Right lobe of liver (tissue), 6 donors: ENCODE data around the gene TERT. TPM values are rescaled to one million over a fixed set of nuclear protein-coding genes. Genes with fewer than 3 reads are reported as not detected.
"Not testable (repeated sequence)": the region's sequence is repeated elsewhere in the genome, so short reads cannot be mapped to it uniquely, and the experiment has no call there.

Experiments used
- ATAC-seq, 4 donors: fragments of 200-7000 bp; cut with Tn5 transposase; one replicate each; pipeline ENCODE4 v1.9.1; 2020; ENCODE audit warnings: mild to moderate bottlenecking in 4 of 4, moderate library complexity in 4 of 4
- DNase-seq, 3 donors: peaks; one replicate each; pipeline ENCODE4 v3.0.0-alpha.2; 2020
- H3K27ac ChIP-seq, 3 donors: fragments of 200-600 bp; one replicate each; pipeline ENCODE4 v1.8.0; 2022
- H3K27me3 ChIP-seq, 2 donors: fragments of 200-600 bp; one replicate each; pipeline ENCODE4 v1.8.0; 2022
- H3K36me3 ChIP-seq, 4 donors: fragments of 200-600 bp; sonication (generic) in 1 of 4; one replicate each; pipeline versions ENCODE4 v1.5.1 to v1.8.0; 2017 to 2022; ENCODE audit warnings: control low read depth in 1 of 4
- H3K4me1 ChIP-seq, 4 donors: fragments of 200-600 bp; sonication (generic) in 1 of 4; one replicate each; pipeline versions ENCODE4 v1.5.1 to v1.8.0; 2017 to 2022; ENCODE audit warnings: control low read depth in 1 of 4
- H3K4me3 ChIP-seq, 3 donors: fragments of 200-600 bp; one replicate each; pipeline ENCODE4 v1.8.0; 2022
- H3K9me3 ChIP-seq, 4 donors: fragments of 200-600 bp; sonication (generic) in 1 of 4; one replicate each; pipeline versions ENCODE4 v1.5.1 to v1.8.0; 2017 to 2022; ENCODE audit warnings: control low read depth in 1 of 4
- CTCF ChIP-seq, 4 donors: fragments of 200-600 bp in 3 of 4; fragments of 450-650 bp in 1 of 4; IDR thresholded peaks; one replicate each; pipeline versions ENCODE4 v1.5.1 to v1.8.0; 2016 to 2022; ENCODE audit warnings: antibody characterized with exemption in 4 of 4, mild to moderate bottlenecking in 2 of 4
- POLR2A ChIP-seq: fragments of 450-650 bp; IDR thresholded peaks from one replicate; pipeline ENCODE4 v1.6.1; 2017; ENCODE audit warnings: antibody characterized with exemption, mild to moderate bottlenecking
- WGBS: methylation state at CpG from one replicate; pipeline ENCODE4 v1.1.6; 2018; ENCODE audit warnings: low coverage, low lambda C conversion rate; ENCODE audit not compliant: insufficient coverage; ENCODE audit errors: missing lambda C conversion rate; 5-methylcytosine and 5-hydroxymethylcytosine counted together
- intact Hi-C, 2 donors: fragments of 100-400 bp; cut with DNase I; formaldehyde crosslinking; loops; one replicate each; pipeline versions ENCODE4 v1.11.2 to v1.14.1; 2022
- total RNA-seq, 6 experiments: library from RNA; depleted of rRNA in 2 of 6; stranded (reverse); fragments of >200 nt in 2 of 6; fragmentation: NEBNext Ultra II Directional in 3 of 6; extraction: Animal tissue kit (Norgen Biotek cat#: 25700) in 3 of 6; gene quantifications; one replicate each; pipeline versions ENCODE4 v1.1.0 to v1.2.4, GENCODE V29; 2016 to 2023
- donor health status: DM: no; HTN: yes; CAD: no.
- donor health status: DM: no; HTN: no; CAD: no.
- donor health status: DM: no; HTN: no; CAD: no.
- donor health status: DM: no; HTN: yes; CAD: no.
- donor health status: DM: no; HTN: yes; CAD: no.

TERT gene
- total RNA-seq, 6 experiments from 2014 or later: not detected

GRCh38 chr5:1292139-1292538, 2.7 kb downstream of the TERT start:
- TF ChIP-seq POLR2A (no peak), CTCF (IDR thresholded peaks at IDR 0.05) (no peak)
- Histone ChIP-seq H3K4me3 (no peak overlapping the region), H3K27ac (no peak overlapping the region), H3K27me3 (peaks cover 0 to 5% of the 10 kb centered on the region in 2 donors), H3K36me3 (no peaks in the 10 kb centered on the region), H3K4me1 (peaks cover 0 to 6% (median 0%) of the 10 kb centered on the region in 4 donors), H3K9me3 (no peaks in the 10 kb centered on the region)
- DNase-seq (peak in 1 of 3 donors; percentile 28), ATAC-seq (peak in 2 of 4 donors; percentile 25 to 31)
- 59% methylated on average over 2 of the region's 6 CpGs for WGBS
- intact Hi-C loops: no loop called here

GRCh38 chr5:1291611-1292080, 3.2 kb downstream of the TERT start:
- TF ChIP-seq POLR2A (no peak), CTCF (IDR thresholded peaks at IDR 0.05) (no peak)
- H3K27ac ChIP-seq: no peak overlapping the region
- WGBS: 62% methylated on average over 5 of the region's 24 CpGs
- no peak overlapping the region for H3K4me3 ChIP-seq
- no peaks in the 10 kb centered on the region for H3K9me3 ChIP-seq
- H3K36me3 ChIP-seq: no peaks in the 10 kb centered on the region
- H3K4me1 ChIP-seq: peaks cover 0 to 6% (median 0%) of the 10 kb centered on the region in 4 donors
- intact Hi-C loops: no loop called here
- H3K27me3 ChIP-seq: peaks cover 0 to 5% of the 10 kb centered on the region in 2 donors
- peak in 1 of 3 donors; percentile 23 for DNase-seq
- no peak for ATAC-seq

GRCh38 chr5:1290956-1291355, 3.9 kb downstream of the TERT start:
- DNase-seq: peak in 1 of 3 donors; percentile 9
- ATAC-seq, H3K27ac ChIP-seq, H3K9me3 ChIP-seq, H3K4me3 ChIP-seq, H3K4me1 ChIP-seq, H3K36me3 ChIP-seq, intact Hi-C loops, H3K27me3 ChIP-seq: not testable (repeated sequence)
- WGBS: 78% methylated on average over 13 of the region's 24 CpGs

GRCh38 chr5:1289559-1289958, 5.3 kb downstream of the TERT start:
- H3K9me3 ChIP-seq, H3K4me3 ChIP-seq, H3K27me3 ChIP-seq, intact Hi-C loops, H3K4me1 ChIP-seq, H3K27ac ChIP-seq, ATAC-seq, H3K36me3 ChIP-seq, DNase-seq: not testable (repeated sequence)
- 80% methylated on average over 1 of the region's 32 CpGs for WGBS

- DNase-seq: peak in 1 of 3 donors; percentile 35
- intact Hi-C loops: no loop called here
- no peaks in the 10 kb centered on the region for H3K36me3 ChIP-seq
- no peak for ATAC-seq
- WGBS: 91% methylated on average over 28 of the region's 37 CpGs
- no peak for TF ChIP-seq CTCF (IDR thresholded peaks at IDR 0.05)
- no peak for TF ChIP-seq POLR2A
- H3K27me3 ChIP-seq: no peaks in the 10 kb centered on the region
- no peaks in the 10 kb centered on the region for H3K9me3 ChIP-seq
- H3K4me1 ChIP-seq: no peaks in the 10 kb centered on the region
- no peak overlapping the region for H3K27ac ChIP-seq
- no peak overlapping the region for H3K4me3 ChIP-seq
Measured at GRCh38 chr5:1288439-1289335, 6.2 kb downstream of the TERT start.
